Ishikawa (cell line): ENCODE data around the gene INAFM2.

ENCODE experiments used
- CEBPB ChIP-seq: IDR thresholded peaks from 2 replicates; pipeline ENCODE4 v1.6.1; 2012
- CREB1 ChIP-seq: IDR thresholded peaks from 2 replicates; pipeline ENCODE4 v1.6.1; 2012; ENCODE audit warnings: low read depth
- EGR1 ChIP-seq: IDR thresholded peaks from 2 replicates; pipeline ENCODE4 v1.6.1; 2012
- EP300 ChIP-seq: IDR thresholded peaks from 2 replicates; pipeline ENCODE4 v1.6.1; 2012; ENCODE audit warnings: borderline replicate concordance
- FOXM1 ChIP-seq: IDR thresholded peaks from 2 replicates; pipeline ENCODE4 v1.6.1; 2012; ENCODE audit warnings: low read depth, borderline replicate concordance
- MAX ChIP-seq: IDR thresholded peaks from 2 replicates; pipeline ENCODE4 v1.6.1; 2012
- NFIC ChIP-seq: IDR thresholded peaks from 2 replicates; pipeline ENCODE4 v1.6.1; 2012
- RAD21 ChIP-seq: IDR thresholded peaks from 2 replicates; pipeline ENCODE4 v1.6.1; 2012; ENCODE audit warnings: low read depth
- TAF1 ChIP-seq: IDR thresholded peaks from 2 replicates; pipeline ENCODE4 v1.6.1; 2012; ENCODE audit warnings: low read depth, mild to moderate bottlenecking
- TCF12 ChIP-seq: IDR thresholded peaks from 2 replicates; pipeline ENCODE4 v1.6.1; 2012; ENCODE audit warnings: low read depth
- TEAD4 ChIP-seq: IDR thresholded peaks from 2 replicates; pipeline ENCODE4 v1.6.1; 2012
- USF1 ChIP-seq: IDR thresholded peaks from 2 replicates; pipeline ENCODE4 v1.6.1; 2012
- YY1 ChIP-seq: IDR thresholded peaks from 2 replicates; pipeline ENCODE4 v1.6.1; 2012; ENCODE audit warnings: low read depth
- ZBTB7A ChIP-seq: IDR thresholded peaks from 2 replicates; pipeline ENCODE4 v1.6.1; 2012; ENCODE audit warnings: low read depth
- TF ChIP-seq, protein P1 (sequence below): IDR thresholded peaks from 2 replicates; pipeline ENCODE4 v1.6.1; 2012; ENCODE audit warnings: low read depth, mild to moderate bottlenecking

INAFM2 gene

GRCh38 chr15:40302981-40303380 lies 20.5 kb upstream of the INAFM2 start:
- TF ChIP-seq FOXM1: no peak
- no peak for TF ChIP-seq TAF1
- TF ChIP-seq, protein P1, sequence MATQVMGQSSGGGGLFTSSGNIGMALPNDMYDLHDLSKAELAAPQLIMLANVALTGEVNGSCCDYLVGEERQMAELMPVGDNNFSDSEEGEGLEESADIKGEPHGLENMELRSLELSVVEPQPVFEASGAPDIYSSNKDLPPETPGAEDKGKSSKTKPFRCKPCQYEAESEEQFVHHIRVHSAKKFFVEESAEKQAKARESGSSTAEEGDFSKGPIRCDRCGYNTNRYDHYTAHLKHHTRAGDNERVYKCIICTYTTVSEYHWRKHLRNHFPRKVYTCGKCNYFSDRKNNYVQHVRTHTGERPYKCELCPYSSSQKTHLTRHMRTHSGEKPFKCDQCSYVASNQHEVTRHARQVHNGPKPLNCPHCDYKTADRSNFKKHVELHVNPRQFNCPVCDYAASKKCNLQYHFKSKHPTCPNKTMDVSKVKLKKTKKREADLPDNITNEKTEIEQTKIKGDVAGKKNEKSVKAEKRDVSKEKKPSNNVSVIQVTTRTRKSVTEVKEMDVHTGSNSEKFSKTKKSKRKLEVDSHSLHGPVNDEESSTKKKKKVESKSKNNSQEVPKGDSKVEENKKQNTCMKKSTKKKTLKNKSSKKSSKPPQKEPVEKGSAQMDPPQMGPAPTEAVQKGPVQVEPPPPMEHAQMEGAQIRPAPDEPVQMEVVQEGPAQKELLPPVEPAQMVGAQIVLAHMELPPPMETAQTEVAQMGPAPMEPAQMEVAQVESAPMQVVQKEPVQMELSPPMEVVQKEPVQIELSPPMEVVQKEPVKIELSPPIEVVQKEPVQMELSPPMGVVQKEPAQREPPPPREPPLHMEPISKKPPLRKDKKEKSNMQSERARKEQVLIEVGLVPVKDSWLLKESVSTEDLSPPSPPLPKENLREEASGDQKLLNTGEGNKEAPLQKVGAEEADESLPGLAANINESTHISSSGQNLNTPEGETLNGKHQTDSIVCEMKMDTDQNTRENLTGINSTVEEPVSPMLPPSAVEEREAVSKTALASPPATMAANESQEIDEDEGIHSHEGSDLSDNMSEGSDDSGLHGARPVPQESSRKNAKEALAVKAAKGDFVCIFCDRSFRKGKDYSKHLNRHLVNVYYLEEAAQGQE: no peak
- no peak for TF ChIP-seq RAD21
- TF ChIP-seq TEAD4: no peak
- TF ChIP-seq TCF12: no peak
- no peak for TF ChIP-seq CEBPB
- no peak for TF ChIP-seq CREB1
- no peak for TF ChIP-seq EGR1
- no peak for TF ChIP-seq EP300
- no peak for TF ChIP-seq MAX
- TF ChIP-seq ZBTB7A: no peak

- no peak for TF ChIP-seq NFIC
- TF ChIP-seq ZBTB7A: no peak
- TF ChIP-seq CREB1: no peak
- TF ChIP-seq, protein P1: no peak
- TF ChIP-seq MAX: no peak
- TF ChIP-seq RAD21: no peak
Measured at GRCh38 chr15:40303576-40303975, 19.9 kb upstream of the INAFM2 start.

GRCh38 chr15:40305281-40305680 lies 18.2 kb upstream of the INAFM2 start:
- TF ChIP-seq YY1 (no peak), EP300 (no peak), MAX (no peak), TCF12 (no peak), CREB1 (no peak), CEBPB (no peak), TEAD4 (no peak), FOXM1 (no peak)
- TF ChIP-seq, protein P1: no peak

DNA sequence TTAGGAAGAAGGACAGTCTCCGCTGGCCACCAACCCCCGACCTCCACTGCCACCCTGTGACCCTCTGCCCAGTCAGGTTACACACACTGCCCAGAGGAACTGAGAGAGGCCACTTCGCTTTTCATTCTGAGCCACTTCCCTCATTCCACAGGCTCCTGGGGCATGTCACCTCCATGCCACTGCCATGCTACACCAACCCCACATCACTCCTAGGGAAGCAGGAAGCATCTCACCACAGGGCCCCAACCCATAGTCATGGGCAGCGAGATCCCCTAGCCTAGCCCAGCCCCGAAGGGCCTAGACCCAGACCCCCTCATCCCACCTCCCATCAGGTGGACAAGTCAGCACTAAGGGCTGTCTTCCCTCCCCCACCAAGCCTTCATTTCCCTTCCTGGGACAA lies 17.1 kb upstream of the INAFM2 start:
- TF ChIP-seq, protein P1: no peak
- TF ChIP-seq EP300 (no peak), EGR1 (no peak), YY1 (no peak), USF1 (no peak), NFIC (no peak), RAD21 (no peak), CREB1 (no peak), CEBPB (no peak), ZBTB7A (no peak), TEAD4 (no peak), MAX (no peak), FOXM1 (no peak), TAF1 (no peak), TCF12 (no peak)
